Measurements from ENCODE around the gene PARD3.

DNA sequence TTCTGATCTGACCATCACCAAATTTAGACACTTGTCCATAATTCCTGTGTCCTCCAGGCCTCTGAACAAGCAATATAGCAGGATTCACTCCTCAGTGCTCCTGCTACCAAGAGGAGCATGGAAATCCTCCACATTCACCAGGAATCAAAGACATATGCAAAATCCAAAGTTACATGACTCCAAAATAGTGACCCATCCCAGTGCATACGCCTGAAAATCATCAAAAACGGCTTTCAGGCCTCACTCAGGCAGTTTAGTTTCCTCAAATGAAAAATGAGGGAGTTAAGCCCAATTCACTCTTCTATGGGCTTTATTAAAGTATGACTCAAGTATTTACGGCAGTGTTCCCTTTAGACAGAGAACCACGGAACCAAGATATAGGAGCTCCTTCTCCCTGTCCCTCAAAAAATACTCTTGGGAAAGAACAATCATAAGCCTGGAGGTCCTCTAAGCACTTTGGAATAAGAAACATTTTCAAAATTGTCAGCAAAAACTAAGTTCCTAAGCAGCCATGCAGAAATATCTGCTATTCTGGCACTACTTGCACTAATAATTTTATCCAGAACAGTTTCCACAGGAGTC, 240.7 kb downstream of the PARD3 start:
- TF ChIP-seq, protein P1, sequence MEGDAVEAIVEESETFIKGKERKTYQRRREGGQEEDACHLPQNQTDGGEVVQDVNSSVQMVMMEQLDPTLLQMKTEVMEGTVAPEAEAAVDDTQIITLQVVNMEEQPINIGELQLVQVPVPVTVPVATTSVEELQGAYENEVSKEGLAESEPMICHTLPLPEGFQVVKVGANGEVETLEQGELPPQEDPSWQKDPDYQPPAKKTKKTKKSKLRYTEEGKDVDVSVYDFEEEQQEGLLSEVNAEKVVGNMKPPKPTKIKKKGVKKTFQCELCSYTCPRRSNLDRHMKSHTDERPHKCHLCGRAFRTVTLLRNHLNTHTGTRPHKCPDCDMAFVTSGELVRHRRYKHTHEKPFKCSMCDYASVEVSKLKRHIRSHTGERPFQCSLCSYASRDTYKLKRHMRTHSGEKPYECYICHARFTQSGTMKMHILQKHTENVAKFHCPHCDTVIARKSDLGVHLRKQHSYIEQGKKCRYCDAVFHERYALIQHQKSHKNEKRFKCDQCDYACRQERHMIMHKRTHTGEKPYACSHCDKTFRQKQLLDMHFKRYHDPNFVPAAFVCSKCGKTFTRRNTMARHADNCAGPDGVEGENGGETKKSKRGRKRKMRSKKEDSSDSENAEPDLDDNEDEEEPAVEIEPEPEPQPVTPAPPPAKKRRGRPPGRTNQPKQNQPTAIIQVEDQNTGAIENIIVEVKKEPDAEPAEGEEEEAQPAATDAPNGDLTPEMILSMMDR (IDR thresholded peaks at IDR 0.05; ENCODE audit: borderline replicate concordance, extremely low read depth, low read length, poor library complexity, severe bottlenecking), result no peak
- TF ChIP-seq EZH2 (IDR thresholded peaks at IDR 0.05; ENCODE audit: borderline replicate concordance, low read depth, low read length, severe bottlenecking), result no peak
